Natural killer cell (primary cell): ENCODE measurements around the gene HIF1A. TPM values are rescaled to one million over a fixed set of nuclear protein-coding genes. Genes with fewer than 3 reads are reported as not detected.

Experiments used
- ATAC-seq, 3 donors: fragments of 150-1000 bp in 2 of 3; fragments of 200-7000 bp in 1 of 3; cut with Tn5 transposase; 1 replicate in 1 of 3; 2 replicates in 2 of 3; pipeline ENCODE4 v1.10.0; 2021; ENCODE audit warnings: mild to moderate bottlenecking in 2 of 3, moderate library complexity in 2 of 3
- DNase-seq, 2 donors: peaks; one replicate each; pipeline versions ENCODE4 v3.0.0 to v3.0.0-alpha.2; 2013 to 2021; ENCODE audit warnings: mixed read lengths in 1 of 2
- H3K27ac ChIP-seq: one replicate; pipeline ENCODE4 v1.5.1; 2013; ENCODE audit warnings: mild to moderate bottlenecking, low read length
- H3K27me3 ChIP-seq: one replicate; pipeline ENCODE4 v1.6.1; 2013; ENCODE audit warnings: low read length; ENCODE audit not compliant: control insufficient read depth, insufficient read depth
- H3K36me3 ChIP-seq: one replicate; pipeline ENCODE4 v1.6.1; 2013; ENCODE audit warnings: low read length; ENCODE audit not compliant: control insufficient read depth, insufficient read depth
- H3K4me1 ChIP-seq: one replicate; pipeline ENCODE4 v1.6.1; 2013; ENCODE audit warnings: low read length; ENCODE audit not compliant: control insufficient read depth, insufficient read depth
- H3K4me3 ChIP-seq: one replicate; pipeline ENCODE4 v1.5.1; 2013; ENCODE audit warnings: low read length
- H3K9me3 ChIP-seq: one replicate; pipeline ENCODE4 v1.6.1; 2013; ENCODE audit warnings: low read length; ENCODE audit not compliant: control insufficient read depth, insufficient read depth
- H3K27ac Mint-ChIP-seq, 2 donors: one replicate each; pipeline ENCODE4 v1.8.0; 2022; ENCODE audit warnings: mild to moderate bottlenecking in 2 of 2, mixed read lengths in 2 of 2, moderate library complexity in 1 of 2
- H3K27me3 Mint-ChIP-seq, 2 donors: one replicate each; pipeline ENCODE4 v1.8.0; 2022; ENCODE audit warnings: low read depth in 2 of 2, mixed read lengths in 2 of 2
- H3K36me3 Mint-ChIP-seq: one replicate; pipeline ENCODE4 v1.8.0; 2022; ENCODE audit warnings: mixed read lengths
- H3K4me1 Mint-ChIP-seq, 2 donors: one replicate each; pipeline ENCODE4 v1.8.0; 2022; ENCODE audit warnings: mixed read lengths in 2 of 2
- H3K4me3 Mint-ChIP-seq: one replicate; pipeline ENCODE4 v1.8.0; 2022; ENCODE audit warnings: mild to moderate bottlenecking, moderate library complexity, mixed read lengths
- H3K9me3 Mint-ChIP-seq, 2 donors: one replicate each; pipeline ENCODE4 v1.8.0; 2022; ENCODE audit warnings: mixed read lengths in 2 of 2
- WGBS: methylation state at CpG from one replicate; pipeline ENCODE4 v1.1.7; 2013; ENCODE audit warnings: missing lambda C conversion rate; ENCODE audit not compliant: insufficient coverage; 5-methylcytosine and 5-hydroxymethylcytosine counted together
- intact Hi-C: fragments of 100-400 bp; cut with micrococcal nuclease; formaldehyde crosslinking; loops from one replicate; pipeline ENCODE4 v1.14.2; 2022
- total RNA-seq, 4 donors: library from RNA; stranded (reverse); fragments of 120-200 nt in 1 of 4; gene quantifications; one replicate each; pipeline versions ENCODE4 v1.2.3 to v1.2.4, GENCODE V29; 2013 to 2022
- TF ChIP-seq, protein P1 (sequence below): fragments of 200-600 bp; IDR thresholded peaks from one replicate; pipeline ENCODE4 v1.8.0; 2022; ENCODE audit warnings: antibody characterized with exemption

HIF1A gene
- total RNA-seq, 3 donors from 2014 or later (not counting 1 experiment from before 2014, with no cell fraction given), result 174 to 184 (median 177) TPM

- Histone ChIP-seq H3K9me3 (no peaks in the 10 kb centered on the region), H3K4me1 (peaks cover 20% of the 10 kb centered on the region), H3K36me3 (peaks cover 8% of the 10 kb centered on the region), H3K27ac (no peak overlapping the region), H3K4me3 (no peak overlapping the region), H3K27me3 (no peaks in the 10 kb centered on the region)
- 25% methylated on average over 1 of the region's 1 CpG for WGBS
- DNase-seq (no peak), ATAC-seq (no peak)
- H3K27ac Mint-ChIP-seq, result no peak overlapping the region
- H3K4me3 Mint-ChIP-seq, result no peak overlapping the region
- no peaks in the 10 kb centered on the region for H3K27me3 Mint-ChIP-seq
- H3K36me3 Mint-ChIP-seq, result no peaks in the 10 kb centered on the region
- TF ChIP-seq, protein P1, sequence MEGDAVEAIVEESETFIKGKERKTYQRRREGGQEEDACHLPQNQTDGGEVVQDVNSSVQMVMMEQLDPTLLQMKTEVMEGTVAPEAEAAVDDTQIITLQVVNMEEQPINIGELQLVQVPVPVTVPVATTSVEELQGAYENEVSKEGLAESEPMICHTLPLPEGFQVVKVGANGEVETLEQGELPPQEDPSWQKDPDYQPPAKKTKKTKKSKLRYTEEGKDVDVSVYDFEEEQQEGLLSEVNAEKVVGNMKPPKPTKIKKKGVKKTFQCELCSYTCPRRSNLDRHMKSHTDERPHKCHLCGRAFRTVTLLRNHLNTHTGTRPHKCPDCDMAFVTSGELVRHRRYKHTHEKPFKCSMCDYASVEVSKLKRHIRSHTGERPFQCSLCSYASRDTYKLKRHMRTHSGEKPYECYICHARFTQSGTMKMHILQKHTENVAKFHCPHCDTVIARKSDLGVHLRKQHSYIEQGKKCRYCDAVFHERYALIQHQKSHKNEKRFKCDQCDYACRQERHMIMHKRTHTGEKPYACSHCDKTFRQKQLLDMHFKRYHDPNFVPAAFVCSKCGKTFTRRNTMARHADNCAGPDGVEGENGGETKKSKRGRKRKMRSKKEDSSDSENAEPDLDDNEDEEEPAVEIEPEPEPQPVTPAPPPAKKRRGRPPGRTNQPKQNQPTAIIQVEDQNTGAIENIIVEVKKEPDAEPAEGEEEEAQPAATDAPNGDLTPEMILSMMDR, result no peak
- H3K4me1 Mint-ChIP-seq, result peaks cover 58 to 59% of the 10 kb centered on the region in 2 donors
- H3K9me3 Mint-ChIP-seq, result no peaks in the 10 kb centered on the region
- intact Hi-C loops, result no loop called here
Measured at GRCh38 chr14:61716956-61717355, 21.6 kb downstream of the HIF1A start.

- Histone ChIP-seq H3K9me3 (no peaks in the 10 kb centered on the region), H3K27ac (no peak overlapping the region), H3K36me3 (peaks cover 18% of the 10 kb centered on the region), H3K4me1 (peaks cover 17% of the 10 kb centered on the region), H3K27me3 (no peaks in the 10 kb centered on the region), H3K4me3 (no peak overlapping the region)
- TF ChIP-seq, protein P1, result no peak
- Mint-ChIP-seq H3K4me1 (peaks cover 47 to 49% of the 10 kb centered on the region in 2 donors), H3K36me3 (no peaks in the 10 kb centered on the region), H3K27ac (peak overlapping the region in 1 of 2 donors; percentile 87), H3K4me3 (no peak overlapping the region), H3K27me3 (no peaks in the 10 kb centered on the region), H3K9me3 (no peaks in the 10 kb centered on the region)
- ATAC-seq (no peak), DNase-seq (no peak)
- intact Hi-C loops, result loop anchor here (2.0 kb wide), 1 partner anchor 47 kb away; no protein-coding TSS in a partner anchor
- WGBS, result 80% methylated on average over 2 of the region's 2 CpGs
Measured at GRCh38 chr14:61718039-61718438, 22.7 kb downstream of the HIF1A start.

DNA sequence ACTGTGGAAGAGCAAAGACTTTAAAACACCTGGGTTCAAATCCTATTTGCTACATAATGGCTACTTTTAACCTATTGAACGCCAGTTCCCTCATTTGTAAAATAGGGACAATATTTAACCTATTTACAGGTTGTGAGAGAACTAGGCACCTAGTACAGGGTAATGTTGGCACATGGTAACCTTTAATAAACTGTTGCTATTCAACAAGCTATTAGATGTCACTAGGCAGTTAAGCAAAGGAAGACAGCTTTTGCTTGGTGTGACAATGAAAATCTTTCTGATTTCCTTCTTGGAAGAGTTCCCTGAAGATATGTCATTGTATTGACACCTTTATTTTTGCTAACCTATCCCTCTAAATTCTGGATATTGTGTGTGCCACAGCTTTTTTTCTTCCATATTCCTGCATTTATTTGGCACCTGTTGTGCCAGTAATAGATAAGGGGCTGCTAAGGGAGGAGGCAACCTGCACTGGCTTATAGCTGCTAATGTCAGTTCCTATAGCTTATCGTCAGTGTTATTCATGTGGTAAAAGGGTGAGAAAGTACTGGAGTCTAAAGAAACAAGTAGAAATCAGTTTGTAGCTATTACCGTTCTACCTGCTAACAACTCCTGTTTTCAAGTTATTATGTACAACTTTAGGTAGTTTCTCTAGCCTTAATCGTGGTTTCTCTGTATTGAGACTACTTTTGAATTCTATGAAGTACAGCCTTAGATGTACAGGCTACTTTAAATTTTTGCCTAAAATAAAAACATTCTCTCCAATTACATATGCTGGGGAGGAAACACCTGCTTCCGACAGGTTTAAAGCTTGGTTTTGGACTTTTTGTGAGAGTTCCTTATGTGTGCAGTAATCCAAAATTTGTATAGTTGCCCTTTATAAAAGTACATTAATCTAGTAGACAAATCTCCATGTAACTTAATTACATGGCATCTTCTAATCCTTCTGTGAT, 24.3 kb downstream of the HIF1A start:
- 17% methylated on average over 1 of the region's 5 CpGs for WGBS
- H3K9me3 Mint-ChIP-seq, result no peaks in the 10 kb centered on the region
- Histone ChIP-seq H3K4me3 (no peak overlapping the region), H3K9me3 (no peaks in the 10 kb centered on the region), H3K36me3 (peaks cover 26% of the 10 kb centered on the region), H3K27me3 (no peaks in the 10 kb centered on the region), H3K27ac (peak overlapping the region; percentile 42), H3K4me1 (peaks cover 13% of the 10 kb centered on the region)
- ATAC-seq (peak; percentile 87 to 91 (median 90)), DNase-seq (peak in 1 of 2 donors; percentile 60)
- peaks cover 5% of the 10 kb centered on the region for H3K36me3 Mint-ChIP-seq
- H3K4me1 Mint-ChIP-seq, result peaks cover 39 to 44% of the 10 kb centered on the region in 2 donors
- TF ChIP-seq, protein P1, result no peak
- peak overlapping the region; percentile 76 to 87 for H3K27ac Mint-ChIP-seq
- intact Hi-C loops, result loop anchor here (2.0 kb wide), 1 partner anchor 49 kb away; no protein-coding TSS in a partner anchor
- peak overlapping the region; percentile 76 for H3K4me3 Mint-ChIP-seq
- no peaks in the 10 kb centered on the region for H3K27me3 Mint-ChIP-seq
